Ovary (tissue), 9 donors: ENCODE data around the gene GRK3. TPM values are rescaled to one million over a fixed set of nuclear protein-coding genes. Genes with fewer than 3 reads are reported as not detected.

Experiments used
- DNase-seq, 5 donors: peaks; one replicate each; pipeline ENCODE4 v3.0.0-alpha.2; 2019 to 2020
- H3K27ac ChIP-seq, 2 donors: fragments of 200-600 bp; one replicate each; pipeline versions ENCODE4 v1.5.1 to v1.8.0; 2019 to 2022
- H3K27me3 ChIP-seq: fragments of 200-600 bp; one replicate; pipeline ENCODE4 v1.8.0; 2022
- H3K36me3 ChIP-seq: fragments of 200-600 bp; sonication (generic); one replicate; pipeline ENCODE4 v1.5.1; 2019
- H3K4me1 ChIP-seq: one replicate; pipeline ENCODE4 v1.8.1; 2013; ENCODE audit warnings: mild to moderate bottlenecking, moderate library complexity; ENCODE audit not compliant: insufficient read depth
- H3K4me3 ChIP-seq: fragments of 200-600 bp; sonication (generic); one replicate; pipeline ENCODE4 v1.5.1; 2017
- H3K9me3 ChIP-seq, 2 donors: fragments of 200-600 bp in 1 of 2; sonication (generic) in 1 of 2; one replicate each; pipeline versions ENCODE4 v1.5.1 to v1.8.1; 2013 to 2019; ENCODE audit warnings: mild to moderate bottlenecking in 1 of 2, moderate library complexity in 1 of 2
- EP300 ChIP-seq: sonication (generic); formaldehyde crosslinking; IDR thresholded peaks from one replicate; pipeline ENCODE4 v1.6.1; 2017; ENCODE audit warnings: antibody characterized with exemption
- POLR2A ChIP-seq: fragments of 450-650 bp; IDR thresholded peaks from one replicate; pipeline ENCODE4 v1.6.1; 2017; ENCODE audit warnings: antibody characterized with exemption, mild to moderate bottlenecking, moderate library complexity
- WGBS, 3 donors: extraction: QIAGEN DNeasy Blood & Tissue Kit in 1 of 3; methylation state at CpG; one replicate each; pipeline versions ENCODE4 v1.1.5 to v1.1.7; 2013 to 2017; 5-methylcytosine and 5-hydroxymethylcytosine counted together
- intact Hi-C, 4 donors: fragments of 100-400 bp; cut with DNase I; formaldehyde crosslinking; loops; one replicate each; pipeline versions ENCODE4 v1.11.0 to v1.15.1; 2022 to 2023
- polyA plus RNA-seq, 2 donors: library from polyadenylated mRNA; stranded (reverse); fragments of 200-250 nt in 1 of 2; fragments of 350-450 nt in 1 of 2; fragmentation: Illumina TruSeq in 1 of 2; extraction: RNeasy Lipid Tissue Mini Kit (QIAGEN cat#74804) in 1 of 2; gene quantifications; one replicate each; pipeline ENCODE4 v1.2.3, GENCODE V29; 2013 to 2014
- total RNA-seq, 7 donors: library from RNA; depleted of rRNA in 2 of 7; stranded (reverse); fragments of >200 nt in 2 of 7; fragmentation: NEBNext Ultra II Directional in 3 of 7; extraction: Animal tissue kit (Norgen Biotek cat#: 25700) in 3 of 7; gene quantifications; one replicate each; pipeline versions ENCODE4 v1.1.0 to v1.2.4, GENCODE V29; 2016 to 2023
- TF ChIP-seq, protein P1 (sequence below), 3 donors: fragments of 450-650 bp in 2 of 3; fragments of 200-600 bp in 1 of 3; IDR thresholded peaks; one replicate each; pipeline versions ENCODE4 v1.5.1 to v1.8.0; 2016 to 2022; ENCODE audit warnings: antibody characterized with exemption in 3 of 3, mild to moderate bottlenecking in 1 of 3
- donor health status: DM: no; HTN: no; CAD: no; lungs with moderate emphysema.
- donor health status: DM: no; HTN: no; CAD: no.
- donor health status: Bipolar disorder and iron deficiency.
- donor health status: DM: yes; HTN: yes; CAD: no.
- donor health status: DM: no; HTN: no; CAD: no.
- donor health status: DM: yes; HTN: yes; CAD: no.

Gene GRK3
- total and polyA plus RNA-seq, 9 donors, result 1.0 to 14.8 (median 9.4) TPM

DNA sequence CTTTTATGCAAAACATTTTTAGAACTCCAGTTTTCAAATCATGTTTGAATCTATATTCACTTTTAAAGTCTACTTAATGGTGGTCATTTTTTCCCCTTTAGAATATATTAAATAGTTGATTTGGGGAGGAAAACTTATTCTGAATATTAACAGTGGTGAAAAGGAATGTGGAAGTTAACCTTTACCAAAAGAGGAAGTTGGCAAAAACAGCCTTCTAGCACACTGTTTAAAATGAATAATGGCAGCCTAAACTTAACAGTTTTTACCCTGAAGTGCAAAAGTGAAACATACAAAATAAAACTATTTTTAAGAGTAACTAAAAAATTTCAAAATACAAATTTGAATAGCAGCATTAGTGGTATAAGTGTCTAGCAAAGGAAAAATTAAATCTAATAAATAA is 86.4 kb downstream of the GRK3 start:
- H3K4me3 ChIP-seq, result no peak overlapping the region
- H3K36me3 ChIP-seq, result no peaks in the 10 kb centered on the region
- DNase-seq, result no peak
- no peaks in the 10 kb centered on the region for H3K27me3 ChIP-seq
- no peaks in the 10 kb centered on the region for H3K4me1 ChIP-seq
- no peaks in the 10 kb centered on the region for H3K9me3 ChIP-seq
- no peak overlapping the region for H3K27ac ChIP-seq
- TF ChIP-seq POLR2A (no peak), EP300 (no peak)
- TF ChIP-seq, protein P1, sequence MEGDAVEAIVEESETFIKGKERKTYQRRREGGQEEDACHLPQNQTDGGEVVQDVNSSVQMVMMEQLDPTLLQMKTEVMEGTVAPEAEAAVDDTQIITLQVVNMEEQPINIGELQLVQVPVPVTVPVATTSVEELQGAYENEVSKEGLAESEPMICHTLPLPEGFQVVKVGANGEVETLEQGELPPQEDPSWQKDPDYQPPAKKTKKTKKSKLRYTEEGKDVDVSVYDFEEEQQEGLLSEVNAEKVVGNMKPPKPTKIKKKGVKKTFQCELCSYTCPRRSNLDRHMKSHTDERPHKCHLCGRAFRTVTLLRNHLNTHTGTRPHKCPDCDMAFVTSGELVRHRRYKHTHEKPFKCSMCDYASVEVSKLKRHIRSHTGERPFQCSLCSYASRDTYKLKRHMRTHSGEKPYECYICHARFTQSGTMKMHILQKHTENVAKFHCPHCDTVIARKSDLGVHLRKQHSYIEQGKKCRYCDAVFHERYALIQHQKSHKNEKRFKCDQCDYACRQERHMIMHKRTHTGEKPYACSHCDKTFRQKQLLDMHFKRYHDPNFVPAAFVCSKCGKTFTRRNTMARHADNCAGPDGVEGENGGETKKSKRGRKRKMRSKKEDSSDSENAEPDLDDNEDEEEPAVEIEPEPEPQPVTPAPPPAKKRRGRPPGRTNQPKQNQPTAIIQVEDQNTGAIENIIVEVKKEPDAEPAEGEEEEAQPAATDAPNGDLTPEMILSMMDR (IDR thresholded peaks at IDR 0.05), result no peak
- intact Hi-C loops, result no loop called here

DNA sequence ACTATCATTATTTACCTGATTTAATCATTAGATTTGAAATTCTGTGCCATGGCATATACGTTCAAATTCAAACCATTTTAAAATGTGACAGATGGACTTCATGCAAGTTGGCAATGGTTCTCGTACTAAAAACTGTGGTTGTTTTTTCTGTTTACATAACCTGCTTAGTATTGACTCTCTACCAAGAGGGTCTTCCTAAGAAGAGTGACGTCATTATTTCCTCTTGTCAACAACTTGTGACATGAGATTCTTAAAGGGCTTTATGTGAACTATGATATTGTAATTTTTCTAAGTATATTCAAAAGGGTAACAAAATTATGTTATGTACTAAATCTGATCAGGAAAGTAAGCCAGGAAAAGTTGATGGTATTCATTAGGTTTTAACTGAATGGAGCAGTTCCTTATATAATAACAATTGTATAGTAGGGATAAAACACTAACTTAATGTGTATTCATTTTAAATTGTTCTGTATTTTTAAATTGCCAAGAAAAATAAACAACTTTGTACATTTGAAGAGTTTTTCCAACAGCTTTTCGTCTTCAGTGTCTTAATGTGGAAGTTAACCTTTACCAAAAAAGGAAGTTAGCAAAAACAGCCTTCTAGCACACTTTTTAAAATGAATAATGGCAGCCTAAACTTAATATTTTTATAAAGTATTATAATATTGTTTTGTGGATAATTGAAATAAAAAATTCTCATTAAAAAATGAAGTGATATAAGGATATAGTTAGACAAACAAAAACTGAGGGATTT is 87.0 kb downstream of the GRK3 start:
- H3K4me3 ChIP-seq, result no peak overlapping the region
- intact Hi-C loops, result no loop called here
- H3K27me3 ChIP-seq, result no peaks in the 10 kb centered on the region
- no peaks in the 10 kb centered on the region for H3K9me3 ChIP-seq
- H3K4me1 ChIP-seq, result no peaks in the 10 kb centered on the region
- no peak overlapping the region for H3K27ac ChIP-seq
- DNase-seq, result no peak
- 76 to 86% (median 78%) methylated on average over 4 of the region's 4 CpGs for WGBS, 3 donors
- TF ChIP-seq, protein P1 (IDR thresholded peaks at IDR 0.05), result no peak
- TF ChIP-seq EP300 (no peak), POLR2A (no peak)
- H3K36me3 ChIP-seq, result no peaks in the 10 kb centered on the region

DNA sequence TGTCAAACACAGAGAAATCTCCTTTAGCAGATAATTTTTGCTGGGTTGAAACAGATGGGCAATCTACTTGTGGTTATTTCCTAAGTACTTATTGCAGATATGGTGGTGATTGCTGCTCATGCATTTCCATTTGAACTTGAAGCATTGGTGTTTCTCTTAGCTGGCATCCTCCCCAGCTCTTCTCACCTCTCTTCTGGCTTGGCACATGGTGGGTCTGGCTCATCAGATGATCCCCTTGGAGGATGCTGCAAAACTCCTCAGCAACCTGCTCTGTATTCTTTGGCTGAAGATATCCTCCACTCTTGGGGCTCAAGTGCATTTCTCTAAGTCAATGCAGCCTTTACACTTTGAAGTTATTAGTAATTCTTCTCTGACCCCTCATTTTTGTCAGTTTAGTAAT is 90.2 kb downstream of the GRK3 start:
- Histone ChIP-seq H3K9me3 (no peaks in the 10 kb centered on the region), H3K36me3 (no peaks in the 10 kb centered on the region), H3K4me3 (no peak overlapping the region), H3K27me3 (no peaks in the 10 kb centered on the region), H3K27ac (no peak overlapping the region), H3K4me1 (peaks cover 1% of the 10 kb centered on the region)
- DNase-seq, result no peak
- TF ChIP-seq POLR2A (no peak), EP300 (no peak)
- TF ChIP-seq, protein P1 (IDR thresholded peaks at IDR 0.05), result no peak
- intact Hi-C loops, result no loop called here

DNA sequence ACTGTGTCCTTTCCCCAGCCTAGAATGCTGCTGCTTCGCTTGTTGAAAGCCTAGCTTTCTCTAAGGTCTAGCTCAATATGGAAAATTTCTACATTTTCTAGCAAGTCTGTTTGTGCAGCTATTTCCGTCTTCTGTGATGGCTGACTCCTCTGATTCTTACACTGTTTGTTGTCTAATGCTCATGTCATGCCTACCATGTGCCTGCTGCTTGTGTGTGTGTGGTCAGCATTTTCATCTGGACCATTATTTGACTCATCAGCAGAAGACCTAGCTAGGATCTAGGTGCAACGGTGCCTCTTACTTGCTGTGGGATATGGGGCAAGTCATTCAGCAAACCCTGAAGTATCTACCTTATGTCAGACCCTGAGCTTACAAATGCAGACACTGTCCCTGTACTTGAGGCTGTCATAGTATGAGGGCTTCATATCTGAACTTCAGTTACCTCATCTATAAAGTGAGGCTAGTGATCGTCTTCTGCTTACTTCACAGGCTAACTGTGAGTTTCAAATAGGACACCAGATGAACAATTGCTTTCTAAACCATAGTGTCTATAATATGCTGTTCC is 91.0 kb downstream of the GRK3 start:
- H3K4me3 ChIP-seq, result no peak overlapping the region
- no peak overlapping the region for H3K27ac ChIP-seq
- no peaks in the 10 kb centered on the region for H3K36me3 ChIP-seq
- H3K9me3 ChIP-seq, result no peaks in the 10 kb centered on the region
- TF ChIP-seq, protein P1 (IDR thresholded peaks at IDR 0.05), result no peak
- TF ChIP-seq EP300, result no peak
- TF ChIP-seq POLR2A, result no peak
- intact Hi-C loops, result no loop called here
- DNase-seq, result no peak
- WGBS, 3 donors, result 88 to 92% (median 90%) methylated on average over 4 of the region's 4 CpGs
- H3K27me3 ChIP-seq, result no peaks in the 10 kb centered on the region
- peaks cover 1% of the 10 kb centered on the region for H3K4me1 ChIP-seq
